ENCODE measurements around the gene TTLL13. TPM values are rescaled to one million over a fixed set of nuclear protein-coding genes. Genes with fewer than 3 reads are reported as not detected.
A peak's percentile ranks its signal among the peaks of the same experiment; 100 is the strongest.

The TTLL13 gene
- total and polyA plus RNA-seq, 9 of the 15 experiments (the other 6 are each of a cell fraction or from before 2014, with no cell fraction given), result 0.05 to 0.24 (median 0.11) TPM; not detected in 1

DNA sequence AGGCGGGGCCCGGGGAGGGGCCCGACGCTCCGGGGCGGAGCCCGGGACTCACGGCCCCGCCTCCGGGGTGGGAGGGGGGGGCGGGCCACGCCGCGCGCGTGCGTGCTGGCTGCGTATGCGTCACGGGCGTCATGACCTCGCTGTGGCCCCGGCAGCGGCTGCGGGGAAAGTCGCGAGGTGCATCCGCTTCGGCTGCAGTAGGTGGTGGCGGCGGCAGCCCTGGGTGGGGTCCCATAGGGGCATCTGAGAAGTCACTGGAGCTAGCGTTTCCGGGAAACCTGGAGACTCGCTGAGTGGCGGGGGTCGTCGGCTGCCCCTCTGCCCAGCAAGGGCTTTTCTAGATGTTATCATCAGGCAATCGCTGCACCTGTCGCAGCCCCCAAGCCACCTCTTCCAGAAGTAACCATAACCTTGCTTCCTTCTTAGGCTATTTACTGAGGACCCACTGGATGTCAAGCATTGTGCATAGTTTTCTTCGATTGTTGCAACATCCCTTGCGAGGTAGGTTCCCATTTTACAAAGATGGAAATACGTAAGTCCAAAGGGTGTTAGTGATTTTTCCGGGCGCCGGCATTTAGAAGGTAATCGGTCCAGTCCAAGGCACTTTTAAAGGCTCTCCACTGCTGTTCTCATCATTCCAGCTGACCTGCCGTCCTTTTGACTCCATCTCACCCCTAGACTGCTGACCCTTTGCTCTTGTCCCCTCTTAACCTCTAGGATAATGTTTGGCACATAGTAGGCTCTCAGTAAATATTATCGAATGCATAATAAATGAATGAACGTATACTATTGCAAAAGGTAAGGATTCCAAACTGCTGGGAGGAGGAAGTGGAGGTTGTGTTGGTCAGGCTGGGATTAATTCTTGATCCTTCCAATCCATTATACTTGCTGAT lies 15.0 kb upstream of the TTLL13 start, which contains the start of gene GDPGP1 (continued):
- TF ChIP-seq, protein P1, sequence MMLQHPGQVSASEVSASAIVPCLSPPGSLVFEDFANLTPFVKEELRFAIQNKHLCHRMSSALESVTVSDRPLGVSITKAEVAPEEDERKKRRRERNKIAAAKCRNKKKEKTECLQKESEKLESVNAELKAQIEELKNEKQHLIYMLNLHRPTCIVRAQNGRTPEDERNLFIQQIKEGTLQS (IDR thresholded peaks at IDR 0.05), result peak; percentile 51
- TF ChIP-seq, protein P1 (CRISPR knock-in tag; conservative IDR thresholded peaks at IDR 0.05), result no peak
- peak; percentile 76; the same call in 1 of the 2 replicates for TF ChIP-seq CXXC5 (CRISPR knock-in tag; IDR thresholded peaks at IDR 0.05)
- no peak for TF ChIP-seq MYBL2 (IDR thresholded peaks at IDR 0.05; ENCODE audit: low read depth)
- TF ChIP-seq MYBL2 (CRISPR knock-in tag; IDR thresholded peaks at IDR 0.05; ENCODE audit: borderline replicate concordance), result no peak
- TF ChIP-seq ZNF316 (IDR thresholded peaks at IDR 0.05), result no peak
- TF ChIP-seq GATAD2B (IDR thresholded peaks at IDR 0.05; ENCODE audit: borderline replicate concordance), result 0 out of 2 replicates have a peak, but pooled peaks have one; percentile 69
- TF ChIP-seq ZNF584 (CRISPR knock-in tag; IDR thresholded peaks at IDR 0.05; ENCODE audit: low read depth), result no peak
- TF ChIP-seq CREB1 (IDR thresholded peaks at IDR 0.05), result no peak
- peak; percentile 63 for TF ChIP-seq CREB1 (CRISPR knock-in tag; IDR thresholded peaks at IDR 0.05)

Data from K562 (cell line).